Measurements from ENCODE around the gene SORL1. TPM values are rescaled to one million over a fixed set of nuclear protein-coding genes. Genes with fewer than 3 reads are reported as not detected.

The SORL1 gene
- total RNA-seq, 3 donors from 2014 or later, result 58.3 to 195 (median 109) TPM

- DNase-seq (no peak), ATAC-seq (no peak)
- TF ChIP-seq CTCF (IDR thresholded peaks at IDR 0.05), result no peak
- Histone ChIP-seq H3K36me3 (ENCODE audit: low read depth) (no peaks in the 10 kb centered on the region), H3K9me3 (no peaks in the 10 kb centered on the region), H3K4me3 (no peak overlapping the region), H3K4me1 (ENCODE audit: low read depth) (no peaks in the 10 kb centered on the region)
- intact Hi-C loops (cut with DNase I, micrococcal nuclease), result no loop called here
These were observed 191.5 kb downstream of the SORL1 start for GRCh38 chr11:121643479-121644186.

- no peak for TF ChIP-seq CTCF (IDR thresholded peaks at IDR 0.05)
- ATAC-seq, result no peak
- DNase-seq, result no peak
- Histone ChIP-seq H3K9me3 (no peaks in the 10 kb centered on the region), H3K4me3 (no peak overlapping the region), H3K4me1 (ENCODE audit: low read depth) (no peaks in the 10 kb centered on the region), H3K36me3 (ENCODE audit: low read depth) (no peaks in the 10 kb centered on the region)
- intact Hi-C loops (cut with DNase I, micrococcal nuclease), result no loop called here
These were observed 192.0 kb downstream of the SORL1 start for GRCh38 chr11:121644187-121644512.

GRCh38 chr11:121645001-121645400 lies 192.9 kb downstream of the SORL1 start:
- TF ChIP-seq CTCF (IDR thresholded peaks at IDR 0.05), result no peak
- ATAC-seq (no peak), DNase-seq (no peak)
- Histone ChIP-seq H3K9me3 (no peaks in the 10 kb centered on the region), H3K4me3 (no peak overlapping the region), H3K4me1 (ENCODE audit: low read depth) (no peaks in the 10 kb centered on the region), H3K36me3 (ENCODE audit: low read depth) (no peaks in the 10 kb centered on the region)
- intact Hi-C loops (cut with DNase I, micrococcal nuclease), result no loop called here

GRCh38 chr11:121645596-121645995 lies 193.5 kb downstream of the SORL1 start:
- no peak for ATAC-seq
- no peak for TF ChIP-seq CTCF (IDR thresholded peaks at IDR 0.05)
- no peak for DNase-seq
- intact Hi-C loops (cut with DNase I, micrococcal nuclease), result no loop called here
- Histone ChIP-seq H3K36me3 (ENCODE audit: low read depth) (no peaks in the 10 kb centered on the region), H3K4me3 (no peak overlapping the region), H3K9me3 (no peaks in the 10 kb centered on the region), H3K4me1 (ENCODE audit: low read depth) (no peaks in the 10 kb centered on the region)

- no peaks in the 10 kb centered on the region for H3K9me3 ChIP-seq
- no peak for TF ChIP-seq CTCF (IDR thresholded peaks at IDR 0.05)
- no peak overlapping the region for H3K4me3 ChIP-seq
- intact Hi-C loops (cut with DNase I, micrococcal nuclease), result no loop called here
- no peaks in the 10 kb centered on the region for H3K4me1 ChIP-seq (ENCODE audit: low read depth)
- no peaks in the 10 kb centered on the region for H3K36me3 ChIP-seq (ENCODE audit: low read depth)
- DNase-seq (no peak), ATAC-seq (no peak)
These were observed 196.2 kb downstream of the SORL1 start for GRCh38 chr11:121648306-121648705.

- ATAC-seq (peak; percentile 75), DNase-seq (no peak)
- no peak for TF ChIP-seq CTCF (IDR thresholded peaks at IDR 0.05)
- H3K4me1 ChIP-seq (ENCODE audit: low read depth), result no peaks in the 10 kb centered on the region
- no peaks in the 10 kb centered on the region for H3K36me3 ChIP-seq (ENCODE audit: low read depth)
- H3K4me3 ChIP-seq, result no peak overlapping the region
- intact Hi-C loops (cut with DNase I, micrococcal nuclease), result no loop called here
- no peaks in the 10 kb centered on the region for H3K9me3 ChIP-seq
These were observed 197.7 kb downstream of the SORL1 start for GRCh38 chr11:121649798-121650197.

Data from mucosa of descending colon (tissue), 3 donors.